MV-4-11 (cell line): Measurements from ENCODE around the gene SPATA25.

Source experiments
- DNase-seq: peaks from one replicate; lab custom pipeline; 2025; lab: John Stamatoyannopoulos, UW

The SPATA25 gene

GRCh38 chr20:45863543-45864470 is 23.6 kb downstream of the SPATA25 start:
- DNase-seq = peak; percentile 6

GRCh38 chr20:45861221-45862075 is 26.0 kb downstream of the SPATA25 start:
- no peak for DNase-seq

- DNase-seq = no peak
Observed at GRCh38 chr20:45860560-45861220, 26.7 kb downstream of the SPATA25 start.

- DNase-seq = no peak
Observed at GRCh38 chr20:45859916-45860315, 27.5 kb downstream of the SPATA25 start.

GRCh38 chr20:45857882-45858216 is 29.6 kb downstream of the SPATA25 start:
- peak; percentile 56 for DNase-seq

- DNase-seq = peak; percentile 100
Observed at GRCh38 chr20:45857114-45857881, 30.1 kb downstream of the SPATA25 start, which contains the start of the genes ACOT8 and ZSWIM3. Gene ACOT8, minus strand, starts transcription at chr20:45857392. Its CDS starts 77 bp downstream, at chr20:45857315. Gene ZSWIM3, plus strand, starts transcription at chr20:45857614. Its CDS starts 212 bp downstream, at chr20:45857826.

- DNase-seq = no peak
Observed at GRCh38 chr20:45853484-45853883, 33.9 kb downstream of the SPATA25 start.

GRCh38 chr20:45852326-45852725 is 35.1 kb downstream of the SPATA25 start:
- DNase-seq = no peak

- no peak for DNase-seq
Observed at GRCh38 chr20:45851501-45851900, 35.9 kb downstream of the SPATA25 start.

- DNase-seq = no peak
Observed at GRCh38 chr20:45850926-45851325, 36.5 kb downstream of the SPATA25 start.

- no peak for DNase-seq
Observed at GRCh38 chr20:45850238-45850637, 37.2 kb downstream of the SPATA25 start.

- no peak for DNase-seq
Observed at GRCh38 chr20:45848969-45849582, 38.3 kb downstream of the SPATA25 start.

- DNase-seq = no peak
Observed at GRCh38 chr20:45848421-45848820, 39.0 kb downstream of the SPATA25 start.

- DNase-seq = no peak
Observed at GRCh38 chr20:45845452-45845851, 42.0 kb downstream of the SPATA25 start.

GRCh38 chr20:45843506-45843905 is 43.9 kb downstream of the SPATA25 start:
- no peak for DNase-seq

- DNase-seq = peak; percentile 88
Observed at GRCh38 chr20:45842169-45842812, 45.1 kb downstream of the SPATA25 start.

- DNase-seq = no peak
Observed at GRCh38 chr20:45841407-45842129, 45.9 kb downstream of the SPATA25 start.

GRCh38 chr20:45840700-45841198 is 46.7 kb downstream of the SPATA25 start:
- no peak for DNase-seq

- DNase-seq = no peak
Observed at GRCh38 chr20:45836841-45837240, 50.6 kb downstream of the SPATA25 start.
